ENCODE data around the gene GSDMA.
"Not testable (repeated sequence)": the region's sequence is repeated elsewhere in the genome, so short reads cannot be mapped to it uniquely, and the experiment has no call there.

Gene GSDMA

DNA sequence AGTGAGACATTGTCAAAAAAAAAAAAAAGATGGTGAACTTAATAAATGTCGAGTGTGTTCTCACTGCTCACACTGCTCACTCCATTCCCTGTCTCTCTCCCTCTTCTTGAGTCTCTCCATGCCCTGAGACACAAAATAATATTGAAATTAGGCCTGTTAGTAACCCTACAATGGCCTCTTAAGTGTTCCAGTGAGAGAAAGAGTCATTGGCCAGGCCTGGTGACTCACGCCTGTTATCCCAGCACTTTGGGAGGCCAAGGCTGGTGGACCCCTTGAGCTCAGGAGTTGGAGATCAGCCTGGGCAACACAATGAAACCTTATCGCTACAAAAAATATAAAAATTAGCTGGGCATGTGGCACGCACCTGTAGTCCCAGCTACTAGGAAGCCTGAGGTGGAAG lies 36.3 kb downstream of the GSDMA start:
- no peak for DNase-seq

GRCh38 chr17:40000161-40000560 lies 37.4 kb downstream of the GSDMA start:
- DNase-seq, result no peak

- not testable (repeated sequence) for DNase-seq
These were observed 38.5 kb downstream of the GSDMA start for GRCh38 chr17:40001335-40001734.

GRCh38 chr17:40004072-40004471 lies 41.3 kb downstream of the GSDMA start:
- DNase-seq, result no peak

- no peak for DNase-seq
These were observed 41.9 kb downstream of the GSDMA start for GRCh38 chr17:40004712-40005111.

GRCh38 chr17:40005520-40005919 lies 42.7 kb downstream of the GSDMA start:
- DNase-seq, result no peak

DNA sequence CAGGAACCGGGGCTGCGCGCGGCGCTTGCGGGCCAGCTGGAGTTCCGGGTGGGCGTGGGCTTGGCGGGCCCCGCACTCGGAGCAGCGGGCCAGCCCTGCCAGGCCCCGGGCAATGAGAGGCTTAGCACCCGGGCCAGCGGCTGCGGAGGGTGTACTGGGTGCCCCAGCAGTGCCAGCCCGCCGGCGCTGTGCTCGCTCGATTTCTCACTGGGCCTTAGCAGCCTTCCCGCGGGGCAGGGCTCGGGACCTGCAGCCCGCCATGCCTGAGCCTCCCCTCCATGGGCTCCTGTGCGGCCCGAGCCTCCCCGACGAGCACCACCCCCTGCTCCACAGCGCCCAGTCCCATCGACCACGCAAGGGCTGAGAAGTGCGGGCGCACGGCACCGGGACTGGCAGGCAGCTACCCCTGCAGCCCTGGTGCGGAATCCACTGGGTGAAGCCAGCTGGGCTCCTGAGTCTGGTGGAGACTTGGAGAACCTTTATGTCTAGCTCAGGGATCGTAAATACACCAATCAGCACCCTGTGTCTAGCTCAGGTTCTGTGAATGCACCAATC lies 48.2 kb downstream of the GSDMA start:
- not testable (repeated sequence) for DNase-seq

GRCh38 chr17:40012017-40012647 lies 49.3 kb downstream of the GSDMA start:
- not testable (repeated sequence) for DNase-seq

DNA sequence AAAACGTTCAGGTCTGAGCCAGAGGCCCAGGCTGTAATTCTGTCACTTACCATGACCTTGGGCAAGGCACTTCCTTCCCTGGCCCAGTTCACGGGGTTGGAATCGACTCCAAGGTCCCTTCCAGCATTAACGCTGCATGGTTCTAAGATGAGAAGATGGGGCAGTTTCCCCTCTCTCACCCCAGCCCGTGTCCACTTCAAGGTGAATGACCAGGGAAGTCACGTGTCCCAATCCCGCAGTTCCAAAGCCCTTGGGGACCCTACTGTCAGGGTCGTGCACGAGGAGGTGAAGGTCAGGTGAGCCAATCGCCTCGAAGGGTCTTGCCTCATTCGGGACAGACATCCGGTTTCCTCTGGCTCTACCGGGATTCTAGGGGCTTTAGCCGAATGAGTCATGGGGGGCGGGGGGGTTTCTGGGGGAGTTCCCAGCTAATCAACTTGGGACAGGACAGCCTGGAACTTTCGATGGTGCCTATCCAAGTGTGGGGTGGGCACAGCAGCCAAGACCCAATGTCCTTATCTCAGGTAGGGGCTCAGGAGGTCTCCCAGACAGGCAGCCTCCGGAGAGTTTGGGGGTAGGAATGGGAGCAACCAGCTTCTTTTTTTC lies 51.7 kb downstream of the GSDMA start:
- no peak for DNase-seq

DNA sequence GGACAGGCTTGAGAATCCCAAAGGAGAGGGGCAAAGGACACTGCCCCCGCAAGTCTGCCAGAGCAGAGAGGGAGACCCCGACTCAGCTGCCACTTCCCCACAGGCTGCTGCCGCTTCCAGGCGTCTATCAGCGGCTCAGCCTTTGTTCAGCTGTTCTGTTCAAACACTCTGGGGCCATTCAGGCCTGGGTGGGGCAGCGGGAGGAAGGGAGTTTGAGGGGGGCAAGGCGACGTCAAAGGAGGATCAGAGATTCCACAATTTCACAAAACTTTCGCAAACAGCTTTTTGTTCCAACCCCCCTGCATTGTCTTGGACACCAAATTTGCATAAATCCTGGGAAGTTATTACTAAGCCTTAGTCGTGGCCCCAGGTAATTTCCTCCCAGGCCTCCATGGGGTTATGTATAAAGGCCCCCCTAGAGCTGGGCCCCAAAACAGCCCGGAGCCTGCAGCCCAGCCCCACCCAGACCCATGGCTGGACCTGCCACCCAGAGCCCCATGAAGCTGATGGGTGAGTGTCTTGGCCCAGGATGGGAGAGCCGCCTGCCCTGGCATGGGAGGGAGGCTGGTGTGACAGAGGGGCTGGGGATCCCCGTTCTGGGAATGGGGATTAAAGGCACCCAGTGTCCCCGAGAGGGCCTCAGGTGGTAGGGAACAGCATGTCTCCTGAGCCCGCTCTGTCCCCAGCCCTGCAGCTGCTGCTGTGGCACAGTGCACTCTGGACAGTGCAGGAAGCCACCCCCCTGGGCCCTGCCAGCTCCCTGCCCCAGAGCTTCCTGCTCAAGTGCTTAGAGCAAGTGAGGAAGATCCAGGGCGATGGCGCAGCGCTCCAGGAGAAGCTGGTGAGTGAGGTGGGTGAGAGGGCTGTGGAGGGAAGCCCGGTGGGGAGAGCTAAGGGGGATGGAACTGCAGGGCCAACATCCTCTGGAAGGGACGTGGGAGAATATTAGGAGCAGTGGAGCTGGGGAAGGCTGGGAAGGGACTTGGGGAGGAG lies 52.5 kb downstream of the GSDMA start, which contains the start of gene CSF3:
CSF3 (plus strand) TSS at position 436 of the 993 bp plus-strand sequence; CDS start at position 471, 35 bp downstream.
- DNase-seq, result no peak

GRCh38 chr17:40015998-40016985 lies 53.5 kb downstream of the GSDMA start:
- no peak for DNase-seq

DNA sequence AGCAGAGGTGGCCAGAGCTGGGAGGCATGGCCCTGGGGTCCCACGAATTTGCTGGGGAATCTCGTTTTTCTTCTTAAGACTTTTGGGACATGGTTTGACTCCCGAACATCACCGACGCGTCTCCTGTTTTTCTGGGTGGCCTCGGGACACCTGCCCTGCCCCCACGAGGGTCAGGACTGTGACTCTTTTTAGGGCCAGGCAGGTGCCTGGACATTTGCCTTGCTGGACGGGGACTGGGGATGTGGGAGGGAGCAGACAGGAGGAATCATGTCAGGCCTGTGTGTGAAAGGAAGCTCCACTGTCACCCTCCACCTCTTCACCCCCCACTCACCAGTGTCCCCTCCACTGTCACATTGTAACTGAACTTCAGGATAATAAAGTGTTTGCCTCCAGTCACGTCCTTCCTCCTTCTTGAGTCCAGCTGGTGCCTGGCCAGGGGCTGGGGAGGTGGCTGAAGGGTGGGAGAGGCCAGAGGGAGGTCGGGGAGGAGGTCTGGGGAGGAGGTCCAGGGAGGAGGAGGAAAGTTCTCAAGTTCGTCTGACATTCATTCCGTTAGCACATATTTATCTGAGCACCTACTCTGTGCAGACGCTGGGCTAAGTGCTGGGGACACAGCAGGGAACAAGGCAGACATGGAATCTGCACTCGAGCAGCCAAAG lies 54.7 kb downstream of the GSDMA start:
- no peak for DNase-seq

- DNase-seq, result no peak
These were observed 55.7 kb downstream of the GSDMA start for GRCh38 chr17:40018211-40019121.

GRCh38 chr17:40019140-40019991 lies 56.6 kb downstream of the GSDMA start:
- no peak for DNase-seq

DNA sequence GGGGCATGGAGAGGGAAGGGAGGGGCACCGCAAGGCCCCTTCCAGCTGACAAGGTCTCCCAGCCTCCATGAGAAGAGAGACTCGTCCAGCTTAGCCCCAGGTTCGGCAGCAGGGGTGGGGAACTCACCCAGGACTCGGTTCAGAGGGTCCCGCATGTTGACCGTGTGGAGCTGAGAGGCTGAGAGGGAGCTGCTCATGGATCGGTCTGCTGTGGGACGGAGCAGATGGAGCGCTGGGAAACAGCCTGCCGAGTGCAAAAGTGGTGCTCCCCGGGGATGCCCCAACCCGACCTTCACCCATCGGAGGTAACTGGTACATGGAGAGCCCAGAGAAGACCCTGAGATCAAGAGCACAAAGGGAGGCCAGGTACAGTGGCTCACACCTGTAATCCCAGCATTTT lies 57.3 kb downstream of the GSDMA start:
- no peak for DNase-seq

DNA sequence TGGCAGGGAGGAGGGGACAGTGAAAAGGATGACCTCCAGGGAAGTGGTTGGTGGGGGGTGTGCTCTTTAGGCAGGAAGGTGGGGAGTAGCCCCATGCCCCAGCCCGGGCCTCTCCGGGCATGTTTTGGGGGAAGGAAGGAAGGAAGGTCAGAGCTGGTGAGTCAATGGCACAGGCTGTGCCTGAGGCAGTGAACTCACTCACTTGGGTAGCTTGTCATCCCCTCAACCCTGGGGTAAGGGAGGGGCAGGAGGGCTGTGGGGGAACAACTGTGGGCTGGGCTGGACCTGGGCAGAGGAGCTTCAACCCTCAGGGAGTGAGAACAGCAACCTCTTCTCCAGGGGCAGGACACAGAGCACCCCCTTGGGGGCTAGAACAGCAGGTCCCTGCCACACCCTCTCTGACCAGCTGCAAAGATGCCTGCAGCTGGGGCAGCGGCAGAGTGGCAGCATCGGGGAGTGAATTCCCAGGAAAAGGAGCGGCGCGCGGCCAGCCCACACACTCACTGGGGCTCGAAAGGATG lies 58.7 kb downstream of the GSDMA start:
- no peak for DNase-seq

DNA sequence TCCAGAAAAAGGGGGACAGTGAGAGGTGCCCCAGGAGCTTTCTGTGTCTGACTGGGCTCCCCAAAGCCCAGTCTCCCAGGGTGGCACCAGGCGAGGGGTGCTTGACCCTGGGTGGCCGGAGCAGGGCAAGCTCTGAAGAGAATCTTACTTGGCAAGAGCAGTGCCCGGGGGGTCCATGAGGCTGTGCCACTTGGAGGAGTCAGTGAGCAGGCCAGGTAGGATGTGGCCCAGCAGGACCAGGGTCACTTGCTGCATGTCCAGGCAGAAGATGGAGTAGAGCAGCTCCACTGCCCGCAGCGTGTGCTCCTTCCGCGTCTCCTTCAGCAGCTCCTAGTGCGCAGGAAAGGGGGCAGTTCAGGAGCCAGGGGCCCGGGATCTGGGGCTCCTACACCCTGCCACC lies 59.7 kb downstream of the GSDMA start:
- DNase-seq, result no peak

DNA sequence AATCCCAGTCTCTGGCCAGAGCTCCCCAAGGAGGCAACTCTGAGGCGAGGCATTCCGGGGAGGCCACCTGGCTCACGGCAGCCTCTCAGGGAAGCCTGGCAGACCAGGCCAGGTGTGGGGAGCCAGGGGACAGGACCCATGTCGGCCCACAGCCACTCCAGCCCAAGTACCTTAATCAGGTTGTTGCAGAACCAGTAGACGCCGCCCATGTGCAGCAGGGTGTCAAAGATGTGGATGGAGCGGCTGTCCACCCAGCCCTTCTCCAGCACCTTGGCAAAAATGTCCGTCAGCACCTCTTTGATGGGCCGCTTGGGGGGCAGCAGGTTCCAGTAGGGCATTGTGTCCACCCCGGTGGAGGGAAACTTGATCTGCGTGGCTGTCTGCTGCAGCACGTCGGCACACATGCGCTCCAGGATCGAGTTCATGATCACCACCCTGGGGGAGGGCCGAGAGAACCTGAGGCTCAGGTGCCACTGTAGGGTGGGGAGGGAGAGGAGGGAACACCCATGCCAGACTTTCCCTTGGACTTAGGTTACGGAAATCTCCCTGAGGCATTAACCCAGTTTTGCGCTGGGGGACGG lies 60.2 kb downstream of the GSDMA start:
- DNase-seq, result no peak
